Left lung (tissue), 10 donors: ENCODE results near the gene HIVEP2. TPM values are rescaled to one million over a fixed set of nuclear protein-coding genes. Genes with fewer than 3 reads are reported as not detected.
A peak's percentile ranks its signal among the peaks of the same experiment; 100 is the strongest.

Experiments used
- ATAC-seq: fragments of 200-7000 bp; cut with Tn5 transposase; one replicate; pipeline ENCODE4 v1.9.1; 2020; ENCODE audit warnings: moderate library complexity
- DNase-seq, 4 donors: peaks; one replicate each; pipeline ENCODE4 v3.0.0-alpha.2; 2013 to 2020
- H3K27ac ChIP-seq, 2 donors: fragments of 200-600 bp; sonication (generic) in 1 of 2; one replicate each; pipeline versions ENCODE4 v1.5.0 to v1.8.0; 2020 to 2021
- H3K27me3 ChIP-seq, 2 donors: fragments of 200-600 bp; sonication (generic) in 1 of 2; one replicate each; pipeline versions ENCODE4 v1.5.0 to v1.8.0; 2020 to 2021
- H3K36me3 ChIP-seq, 2 donors: fragments of 200-600 bp; sonication (generic) in 1 of 2; one replicate each; pipeline versions ENCODE4 v1.5.0 to v1.8.0; 2020 to 2021
- H3K4me1 ChIP-seq, 2 donors: fragments of 200-600 bp; one replicate each; pipeline ENCODE4 v1.8.0; 2021
- H3K4me3 ChIP-seq, 2 donors: fragments of 200-600 bp; sonication (generic) in 1 of 2; one replicate each; pipeline versions ENCODE4 v1.5.0 to v1.8.0; 2020 to 2021; ENCODE audit warnings: mild to moderate bottlenecking in 1 of 2
- H3K9me3 ChIP-seq, 2 donors: fragments of 200-600 bp; sonication (generic) in 1 of 2; one replicate each; pipeline versions ENCODE4 v1.5.0 to v1.8.0; 2020 to 2021
- CTCF ChIP-seq, 2 donors: fragments of 200-600 bp; sonication (generic) in 1 of 2; IDR thresholded peaks; one replicate each; pipeline versions ENCODE4 v1.5.0 to v1.8.0; 2021; ENCODE audit warnings: antibody characterized with exemption in 2 of 2
- intact Hi-C, 2 donors: fragments of 100-400 bp; cut with DNase I; formaldehyde crosslinking; loops; one replicate each; pipeline versions ENCODE4 v1.11.2 to v1.14.2; 2022
- polyA plus RNA-seq, 6 donors: library from polyadenylated mRNA; unstranded; fragments of 120-200 nt; gene quantifications; one replicate each; pipeline ENCODE4 v1.2.1, GENCODE V29; 2013; ENCODE audit not compliant: insufficient read length in 6 of 6
- total RNA-seq, 2 donors: library from RNA; stranded (reverse); fragmentation: NEBNext Ultra II Directional; extraction: Animal tissue kit (Norgen Biotek cat#: 25700); gene quantifications; one replicate each; pipeline ENCODE4 v1.2.1, GENCODE V29; 2021
- donor health status: DM: no; HTN: yes; CAD: no.
- donor health status: DM: no; HTN: no; CAD: no.

Gene HIVEP2
- total and polyA plus RNA-seq, 8 donors: 11.5 to 16.6 (median 13.1) TPM

GRCh38 chr6:142914369-142914768 lies 30.6 kb downstream of the HIVEP2 start:
- Histone ChIP-seq H3K9me3 (no peaks in the 10 kb centered on the region), H3K4me3 (no peak overlapping the region)
- no peak for TF ChIP-seq CTCF (IDR thresholded peaks at IDR 0.05)

DNA sequence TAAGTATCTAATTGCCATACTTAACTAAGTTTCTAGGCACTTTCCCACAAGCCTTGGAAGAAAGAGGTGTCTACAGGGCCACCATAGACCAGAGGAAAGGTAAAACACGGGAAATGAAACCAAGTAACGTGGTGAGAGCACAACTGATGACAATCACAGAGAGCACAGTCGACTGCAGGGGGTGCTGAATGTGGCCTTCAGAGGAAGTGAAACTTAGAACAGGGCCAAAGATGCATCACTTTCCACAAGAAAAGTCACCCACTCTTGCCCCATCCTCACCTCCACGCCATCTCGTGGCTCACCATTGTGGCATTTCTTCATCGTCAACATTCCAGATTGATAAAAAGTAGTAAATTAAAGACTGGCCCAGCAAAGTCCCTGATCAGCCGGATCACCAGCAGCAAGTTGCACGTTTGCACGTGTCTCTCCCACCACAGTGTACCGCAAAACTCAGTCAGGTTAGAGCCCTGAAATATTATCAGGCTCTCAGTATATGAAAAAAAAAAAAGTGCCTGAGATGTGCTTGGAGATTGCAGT lies 31.4 kb downstream of the HIVEP2 start:
- no peak for DNase-seq
- no peaks in the 10 kb centered on the region for H3K9me3 ChIP-seq
- H3K27me3 ChIP-seq: no peaks in the 10 kb centered on the region
- no peaks in the 10 kb centered on the region for H3K36me3 ChIP-seq
- ATAC-seq: peak; percentile 60
- H3K4me1 ChIP-seq: peaks cover 0 to 10% of the 10 kb centered on the region in 2 donors
- peak overlapping the region in 1 of 2 donors; percentile 16 for H3K27ac ChIP-seq
- TF ChIP-seq CTCF (IDR thresholded peaks at IDR 0.05): no peak
- no peak overlapping the region for H3K4me3 ChIP-seq
- intact Hi-C loops: no loop called here

More at GRCh38 chr6:142914369-142914768, 30.6 kb downstream of the HIVEP2 start:
- no peak overlapping the region for H3K27ac ChIP-seq
- ATAC-seq: no peak
- no peaks in the 10 kb centered on the region for H3K36me3 ChIP-seq
- intact Hi-C loops: no loop called here
- H3K27me3 ChIP-seq: no peaks in the 10 kb centered on the region
- H3K4me1 ChIP-seq: peaks cover 0 to 10% of the 10 kb centered on the region in 2 donors
- DNase-seq: no peak

DNA sequence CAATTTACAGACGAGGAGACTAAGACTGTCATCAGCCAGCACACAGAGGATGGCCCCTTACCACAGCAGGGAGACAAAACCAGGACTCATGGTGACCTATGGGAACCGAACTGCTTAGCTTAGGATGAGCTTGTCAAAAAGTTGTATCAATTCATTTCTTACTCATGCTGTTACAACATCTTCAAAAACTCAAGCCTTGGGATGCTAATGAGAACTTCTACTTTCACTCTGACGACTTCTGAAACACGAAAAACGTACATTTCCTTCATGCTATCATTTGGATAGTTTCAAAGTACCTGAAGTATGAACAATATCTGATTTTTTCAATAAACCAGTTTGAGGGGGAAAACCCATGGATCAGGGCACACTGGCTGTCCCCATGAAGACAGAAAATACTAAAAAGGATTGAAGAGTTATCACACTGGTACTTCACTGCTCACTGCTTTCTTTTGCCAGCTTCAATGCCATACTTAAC lies 31.9 kb downstream of the HIVEP2 start:
- H3K9me3 ChIP-seq: no peaks in the 10 kb centered on the region
- no peaks in the 10 kb centered on the region for H3K27me3 ChIP-seq
- H3K4me3 ChIP-seq: no peak overlapping the region
- DNase-seq (no peak), ATAC-seq (no peak)
- no peak for TF ChIP-seq CTCF (IDR thresholded peaks at IDR 0.05)
- H3K27ac ChIP-seq: peak overlapping the region in 1 of 2 donors; percentile 1
- intact Hi-C loops: no loop called here
- peaks cover 0 to 10% of the 10 kb centered on the region in 2 donors for H3K4me1 ChIP-seq
- no peaks in the 10 kb centered on the region for H3K36me3 ChIP-seq

DNA sequence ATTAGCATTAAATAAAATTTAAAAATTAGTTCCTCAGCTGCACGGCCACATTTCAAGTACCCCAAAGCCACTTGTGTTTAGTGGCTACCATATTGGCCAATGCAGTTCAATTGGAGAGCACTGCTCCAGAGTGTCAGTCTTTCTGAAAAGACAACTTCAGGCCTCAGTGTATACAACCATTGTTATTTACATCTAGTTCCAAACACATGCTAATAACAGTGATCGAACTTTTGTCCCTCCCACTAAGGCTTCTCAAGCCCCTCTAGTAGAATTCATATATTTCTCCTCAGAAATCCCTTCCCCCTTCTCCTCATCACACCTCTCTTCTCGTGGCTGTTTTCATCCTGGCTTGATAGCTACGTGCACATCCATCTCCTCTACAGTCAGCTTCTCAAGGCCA lies 32.9 kb downstream of the HIVEP2 start:
- no peaks in the 10 kb centered on the region for H3K9me3 ChIP-seq
- peaks cover 0 to 10% of the 10 kb centered on the region in 2 donors for H3K4me1 ChIP-seq
- no peak for TF ChIP-seq CTCF (IDR thresholded peaks at IDR 0.05)
- H3K4me3 ChIP-seq: no peak overlapping the region
- ATAC-seq (no peak), DNase-seq (no peak)
- H3K36me3 ChIP-seq: no peaks in the 10 kb centered on the region
- H3K27me3 ChIP-seq: no peaks in the 10 kb centered on the region
- no peak overlapping the region for H3K27ac ChIP-seq
- intact Hi-C loops: no loop called here

DNA sequence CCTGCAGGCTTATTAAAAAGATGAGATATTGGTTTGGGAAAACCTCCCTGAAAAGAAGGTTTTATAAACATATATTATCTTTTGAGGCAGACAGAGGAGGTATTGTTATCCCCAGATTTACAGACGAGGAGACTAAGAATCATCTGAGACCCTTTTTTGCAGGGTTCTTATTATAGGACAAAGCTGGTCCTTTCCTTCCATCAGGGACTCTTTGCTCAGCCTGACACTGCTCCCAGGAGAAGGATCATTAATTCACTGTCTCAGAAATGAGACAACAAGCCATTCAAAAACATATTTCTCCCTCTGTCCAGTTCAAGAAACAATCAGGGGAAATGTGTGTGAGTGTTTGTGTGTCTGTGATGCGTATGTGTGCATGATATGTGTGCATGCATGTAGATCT lies 33.5 kb downstream of the HIVEP2 start:
- Histone ChIP-seq H3K36me3 (no peaks in the 10 kb centered on the region), H3K9me3 (no peaks in the 10 kb centered on the region), H3K4me1 (peaks cover 0 to 10% of the 10 kb centered on the region in 2 donors), H3K27ac (no peak overlapping the region), H3K27me3 (no peaks in the 10 kb centered on the region), H3K4me3 (no peak overlapping the region)
- TF ChIP-seq CTCF (IDR thresholded peaks at IDR 0.05): no peak
- intact Hi-C loops: no loop called here
- DNase-seq (no peak), ATAC-seq (no peak)
